Sigmoid colon (tissue), 4 donors: ENCODE results near the gene STIP1.

Source experiments
- CTCF ChIP-seq, 4 experiments: fragments of 450-650 bp in 3 of 4; fragments of 200-600 bp in 1 of 4; IDR thresholded peaks; one replicate each; pipeline ENCODE4 v1.5.1; 2016 to 2019; ENCODE audit warnings: antibody characterized with exemption in 4 of 4, mild to moderate bottlenecking in 3 of 4, moderate library complexity in 2 of 4
- EP300 ChIP-seq, 4 donors: sonication (generic); formaldehyde crosslinking; IDR thresholded peaks; one replicate each; pipeline ENCODE4 v1.6.1; 2017; ENCODE audit warnings: antibody characterized with exemption in 4 of 4
- POLR2A ChIP-seq, 2 donors: fragments of 450-650 bp; IDR thresholded peaks; one replicate each; pipeline ENCODE4 v1.6.1; 2016; ENCODE audit warnings: antibody characterized with exemption in 2 of 2, mild to moderate bottlenecking in 2 of 2, moderate library complexity in 2 of 2
- POLR2AphosphoS5 ChIP-seq, 4 donors: sonication (generic); formaldehyde crosslinking; IDR thresholded peaks; one replicate each; pipeline ENCODE4 v1.6.1; 2017; ENCODE audit warnings: antibody characterized with exemption in 4 of 4

DNA sequence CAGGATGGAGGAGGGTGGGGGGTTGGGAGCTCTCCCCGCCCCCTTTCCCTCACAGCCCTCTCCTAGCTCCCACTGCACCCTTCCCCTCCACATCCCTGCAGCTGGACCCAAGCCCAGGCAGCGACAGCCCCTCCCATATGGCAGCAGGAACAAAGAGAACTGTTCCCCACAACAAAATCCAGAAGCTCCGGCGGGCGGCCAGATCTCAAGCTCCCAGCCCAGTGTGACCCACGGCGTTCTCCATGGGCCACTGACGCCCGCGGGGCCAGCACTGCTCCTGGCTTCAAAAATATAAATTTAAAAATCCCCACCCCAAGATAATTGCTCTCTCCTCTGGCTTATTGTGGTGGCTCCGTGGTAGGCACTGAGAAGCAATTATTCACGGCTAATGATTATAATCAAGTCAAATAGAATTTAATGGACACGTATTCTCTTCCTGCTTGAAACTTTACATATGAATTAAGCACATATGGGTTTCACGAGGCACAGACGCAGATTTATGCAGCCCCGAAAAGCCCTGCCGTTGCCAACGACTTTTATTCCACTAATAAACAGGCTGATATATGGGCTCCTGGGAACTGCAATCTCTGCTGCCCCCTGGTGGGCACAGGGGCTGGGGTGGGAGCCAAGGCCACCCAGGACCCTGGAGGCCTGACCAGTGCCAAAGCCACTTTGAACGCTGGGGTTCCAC, 37.6 kb upstream of the STIP1 start:
- TF ChIP-seq CTCF (IDR thresholded peaks at IDR 0.05) (peak; percentile 96 to 98 (median 97)), POLR2AphosphoS5 (IDR thresholded peaks at IDR 0.05) (peak; percentile 70 to 84 (median 72)), POLR2A (IDR thresholded peaks at IDR 0.05) (no peak), EP300 (IDR thresholded peaks at IDR 0.05) (peak in 1 of 4 donors; percentile 68)
